ENCODE measurements around the gene ELSPBP1.
A peak's percentile ranks its signal among the peaks of the same experiment; 100 is the strongest.

The ELSPBP1 gene

DNA sequence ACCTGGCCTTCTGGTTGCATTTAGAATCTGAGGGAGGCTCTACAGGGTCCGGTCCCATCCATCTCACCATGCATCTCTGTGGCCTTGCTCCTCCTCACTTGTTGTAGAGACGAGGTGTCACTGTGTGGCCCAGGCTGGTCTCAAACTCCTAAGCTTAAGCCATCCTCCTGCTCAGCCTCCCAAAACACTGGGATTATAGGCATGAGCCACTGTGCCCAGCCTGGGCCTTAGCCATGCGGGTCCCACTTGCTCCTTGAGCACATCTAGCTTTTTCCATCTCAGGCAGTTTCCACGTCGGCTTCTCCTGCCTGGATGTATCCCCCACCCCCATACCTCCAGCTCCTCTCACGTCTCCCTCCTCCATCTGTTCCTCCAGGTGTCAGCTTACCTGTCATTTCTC, 9.8 kb downstream of the ELSPBP1 start:
- H3K4me2 ChIP-seq (ENCODE audit: low read depth, low read length): no peak overlapping the region
- no peaks in the 10 kb centered on the region for H3F3A ChIP-seq (ENCODE audit: insufficient read depth, low read length)
- no peak overlapping the region for H2AFZ ChIP-seq (ENCODE audit: low read length)
- H3K4me3 ChIP-seq (ENCODE audit: low read length): no peak overlapping the region
- H3K9me3 ChIP-seq (replicated peaks; ENCODE audit: insufficient read depth, low read length): no peaks in the 10 kb centered on the region
- no peaks in the 10 kb centered on the region for H4K20me1 ChIP-seq (ENCODE audit: insufficient read depth, low read length)
- TF ChIP-seq CTCF (IDR thresholded peaks at IDR 0.05; ENCODE audit: low read length) (no peak), EZH2phosphoT487 (IDR thresholded peaks at IDR 0.05; ENCODE audit: low read length) (no peak), EZH2 (optimal IDR thresholded peaks at IDR 0.05; ENCODE audit: low read depth, low read length) (no peak)
- peaks cover 78% of the 10 kb centered on the region for H3K27me3 ChIP-seq (replicated peaks; ENCODE audit: insufficient read depth, low read length)
- DNase-seq: no peak
- no peaks in the 10 kb centered on the region for H3K79me2 ChIP-seq (ENCODE audit: low read length)
- H3K9me2 ChIP-seq (replicated peaks; ENCODE audit: insufficient read depth, low read length): no peaks in the 10 kb centered on the region
- no peak overlapping the region for H3K27ac ChIP-seq (ENCODE audit: low read length)
- no peak overlapping the region for H3K9ac ChIP-seq (ENCODE audit: low read length)
- no peaks in the 10 kb centered on the region for H3K4me1 ChIP-seq (ENCODE audit: low read length)
- H3K36me3 ChIP-seq (replicated peaks; ENCODE audit: insufficient read depth, low read length): no peaks in the 10 kb centered on the region

DNA sequence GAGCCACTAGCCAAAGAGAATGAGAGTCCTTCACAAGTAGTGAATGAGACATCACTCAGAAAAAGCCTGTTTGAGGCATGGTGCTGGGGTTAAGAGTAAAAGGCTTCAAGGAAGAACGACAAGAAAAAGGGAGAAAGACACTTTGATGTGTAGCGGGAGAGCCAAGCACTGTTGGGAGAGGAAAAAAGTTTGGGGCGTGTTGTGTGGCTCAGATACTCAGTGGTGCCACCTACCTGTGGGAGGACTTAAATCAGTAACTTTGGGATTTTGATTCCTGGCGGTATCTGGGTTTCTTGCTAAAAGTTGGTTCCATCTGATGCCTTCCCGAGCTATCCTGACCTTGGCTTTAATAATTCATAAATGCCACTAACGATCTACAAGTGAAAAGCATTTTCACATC, 12.3 kb downstream of the ELSPBP1 start:
- no peak for DNase-seq
- no peaks in the 10 kb centered on the region for H3K36me3 ChIP-seq (replicated peaks; ENCODE audit: insufficient read depth, low read length)
- H3K4me2 ChIP-seq (ENCODE audit: low read depth, low read length): no peak overlapping the region; the same call in 1 of the 2 replicates
- no peak overlapping the region for H3K4me3 ChIP-seq (ENCODE audit: low read length)
- no peaks in the 10 kb centered on the region for H3K9me2 ChIP-seq (replicated peaks; ENCODE audit: insufficient read depth, low read length)
- H3K4me1 ChIP-seq (ENCODE audit: low read length): no peaks in the 10 kb centered on the region
- TF ChIP-seq EZH2phosphoT487 (IDR thresholded peaks at IDR 0.05; ENCODE audit: low read length) (no peak), EZH2 (optimal IDR thresholded peaks at IDR 0.05; ENCODE audit: low read depth, low read length) (no peak), CTCF (IDR thresholded peaks at IDR 0.05; ENCODE audit: low read length) (peak; percentile 54)
- no peaks in the 10 kb centered on the region for H3K9me3 ChIP-seq (replicated peaks; ENCODE audit: insufficient read depth, low read length)
- H3F3A ChIP-seq (ENCODE audit: insufficient read depth, low read length): no peaks in the 10 kb centered on the region
- no peak overlapping the region for H3K27ac ChIP-seq (ENCODE audit: low read length)
- H3K79me2 ChIP-seq (ENCODE audit: low read length): no peaks in the 10 kb centered on the region
- H3K9ac ChIP-seq (ENCODE audit: low read length): no peak overlapping the region
- peaks cover 67% of the 10 kb centered on the region for H3K27me3 ChIP-seq (replicated peaks; ENCODE audit: insufficient read depth, low read length)
- no peak overlapping the region for H2AFZ ChIP-seq (ENCODE audit: low read length)
- no peaks in the 10 kb centered on the region for H4K20me1 ChIP-seq (ENCODE audit: insufficient read depth, low read length)

DNA sequence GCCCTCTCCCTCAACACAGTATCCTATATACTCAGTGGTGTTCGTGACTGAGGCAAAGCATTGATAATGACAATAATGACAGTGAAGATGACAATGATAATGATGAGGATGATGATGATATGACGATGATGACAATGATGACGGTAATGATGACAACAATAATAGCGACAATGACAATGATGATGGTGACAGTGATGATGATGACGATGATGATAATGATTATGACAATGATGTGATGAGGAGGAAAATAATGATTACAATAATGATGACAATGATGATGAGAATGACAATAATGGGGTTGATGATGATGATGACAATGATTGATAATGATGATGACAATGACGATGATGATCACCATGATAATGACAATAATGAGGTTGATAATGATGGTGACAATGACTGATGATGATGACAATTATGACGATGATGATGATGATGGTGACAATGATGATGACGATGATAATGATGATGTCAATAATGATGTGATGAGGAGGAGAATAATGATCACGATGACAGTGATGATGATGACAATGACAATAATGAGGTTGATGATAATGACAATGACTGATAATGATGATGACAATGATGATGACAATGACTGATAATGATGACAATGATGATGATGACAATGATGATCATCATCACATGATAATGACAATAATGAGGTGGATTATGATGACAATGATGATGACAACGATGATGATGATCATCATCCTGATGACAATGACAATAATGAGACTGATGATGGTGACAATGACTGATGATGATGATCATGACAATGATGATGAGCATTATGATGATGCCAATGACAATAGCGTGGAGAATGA, 16.7 kb downstream of the ELSPBP1 start:
- TF ChIP-seq CTCF (IDR thresholded peaks at IDR 0.05; ENCODE audit: low read length) (no peak), EZH2phosphoT487 (IDR thresholded peaks at IDR 0.05; ENCODE audit: low read length) (no peak), EZH2 (optimal IDR thresholded peaks at IDR 0.05; ENCODE audit: low read depth, low read length) (no peak)
- H2AFZ ChIP-seq (ENCODE audit: low read length): no peak overlapping the region
- H3K36me3 ChIP-seq (replicated peaks; ENCODE audit: insufficient read depth, low read length): no peaks in the 10 kb centered on the region
- no peak overlapping the region for H3K4me3 ChIP-seq (ENCODE audit: low read length)
- DNase-seq: no peak
- no peak overlapping the region for H3K27ac ChIP-seq (ENCODE audit: low read length)
- no peaks in the 10 kb centered on the region for H3K4me1 ChIP-seq (ENCODE audit: low read length)
- no peaks in the 10 kb centered on the region for H3K79me2 ChIP-seq (ENCODE audit: low read length)
- no peak overlapping the region for H3K9ac ChIP-seq (ENCODE audit: low read length)
- no peaks in the 10 kb centered on the region for H3F3A ChIP-seq (ENCODE audit: insufficient read depth, low read length)
- no peaks in the 10 kb centered on the region for H3K9me3 ChIP-seq (replicated peaks; ENCODE audit: insufficient read depth, low read length)
- H3K9me2 ChIP-seq (replicated peaks; ENCODE audit: insufficient read depth, low read length): no peaks in the 10 kb centered on the region
- peaks cover 66% of the 10 kb centered on the region for H3K27me3 ChIP-seq (replicated peaks; ENCODE audit: insufficient read depth, low read length)
- no peaks in the 10 kb centered on the region for H4K20me1 ChIP-seq (ENCODE audit: insufficient read depth, low read length)
- H3K4me2 ChIP-seq (ENCODE audit: low read depth, low read length): no peak overlapping the region

Measured in MM.1S (cell line).